CD4-positive, alpha-beta T cell treated with Interleukin-1 beta for 1 hour (primary cell): ENCODE measurements around the gene VLDLR.
"Not testable (repeated sequence)": the region's sequence is repeated elsewhere in the genome, so short reads cannot be mapped to it uniquely, and the experiment has no call there.

Source experiments
- DNase-seq, 2 donors: peaks; one replicate each; pipeline ENCODE4 v3.0.0-alpha.2; 2020 to 2022

Gene VLDLR

DNA sequence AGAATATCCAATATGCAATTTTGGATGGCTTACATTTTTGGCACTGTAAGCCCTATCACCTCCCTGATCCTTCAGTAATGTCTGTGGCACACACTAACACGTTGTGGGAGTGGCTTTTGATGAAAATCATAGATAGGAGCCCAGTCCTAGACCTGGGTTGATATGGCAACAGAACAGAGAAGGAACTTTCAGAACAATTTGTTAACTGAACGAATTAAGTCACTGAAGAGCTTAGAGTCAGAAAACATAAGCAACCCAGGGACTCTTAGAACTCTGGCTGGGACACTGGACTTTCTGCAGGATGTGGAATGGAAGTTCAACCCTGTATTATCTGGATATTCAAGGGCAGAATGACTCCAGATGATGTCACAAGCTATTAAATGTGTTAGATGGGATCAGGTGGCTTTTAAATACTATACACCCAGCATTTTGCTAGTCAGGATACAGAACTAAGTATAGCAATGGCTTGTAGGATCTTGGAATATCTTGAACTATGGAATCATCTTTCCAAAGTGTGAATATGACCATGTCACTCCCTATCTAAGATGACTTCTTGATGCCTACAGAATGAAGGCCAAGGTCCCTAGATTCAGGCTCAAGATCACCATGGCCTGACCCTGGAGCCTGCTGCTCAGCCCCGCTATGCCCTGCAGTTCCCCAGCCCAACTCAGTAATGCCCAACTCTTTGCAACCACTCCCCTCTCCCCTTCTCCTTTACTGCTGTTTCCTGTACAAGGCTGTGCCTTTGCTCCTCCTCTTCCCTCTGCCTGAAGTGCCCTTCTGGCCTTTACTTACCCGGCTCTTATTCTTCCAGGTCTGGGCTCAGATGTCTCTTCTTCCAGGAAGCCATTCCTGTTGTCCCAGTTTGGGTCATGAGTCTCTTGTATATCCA is 42.8 kb downstream of the VLDLR start:
- DNase-seq: no peak

DNA sequence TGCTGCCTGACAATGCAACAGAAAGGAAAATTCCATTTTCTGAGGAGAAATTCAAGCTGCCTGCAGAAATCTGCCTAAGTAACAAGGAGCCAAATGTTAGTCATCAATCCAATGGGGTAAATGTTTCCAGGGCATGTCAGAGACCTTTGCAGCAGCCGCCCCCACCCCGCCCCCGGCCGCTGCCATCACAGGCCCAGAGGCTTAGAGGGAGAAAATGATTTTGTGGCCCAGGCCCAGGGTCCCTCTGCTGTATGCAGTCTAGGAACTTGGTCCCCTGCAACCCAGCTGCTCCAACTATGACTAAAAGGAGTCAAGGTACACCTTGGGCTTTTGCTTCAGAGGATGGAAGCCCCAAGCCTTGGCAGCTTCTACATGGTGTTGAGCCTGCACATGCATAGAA is 45.0 kb downstream of the VLDLR start:
- DNase-seq: no peak

DNA sequence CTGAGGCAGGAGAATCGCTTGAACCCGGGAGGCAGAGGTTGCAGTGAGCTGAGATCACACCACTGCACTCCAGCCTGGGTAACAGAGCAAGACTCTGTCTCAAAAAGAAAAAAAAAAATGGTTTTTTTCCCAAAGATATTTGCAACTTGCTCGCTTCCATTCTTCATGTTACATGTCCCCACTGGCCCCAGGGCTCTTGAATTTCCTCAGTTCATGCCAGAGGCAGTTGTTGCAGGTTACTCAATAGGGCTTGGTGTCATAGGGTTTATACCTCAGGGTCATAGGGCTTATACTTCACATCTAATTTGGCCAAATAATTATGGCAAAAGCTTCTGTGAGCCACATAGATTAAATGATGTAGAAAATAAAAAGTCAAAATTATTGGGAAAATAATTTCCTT is 51.6 kb downstream of the VLDLR start:
- no peak for DNase-seq

DNA sequence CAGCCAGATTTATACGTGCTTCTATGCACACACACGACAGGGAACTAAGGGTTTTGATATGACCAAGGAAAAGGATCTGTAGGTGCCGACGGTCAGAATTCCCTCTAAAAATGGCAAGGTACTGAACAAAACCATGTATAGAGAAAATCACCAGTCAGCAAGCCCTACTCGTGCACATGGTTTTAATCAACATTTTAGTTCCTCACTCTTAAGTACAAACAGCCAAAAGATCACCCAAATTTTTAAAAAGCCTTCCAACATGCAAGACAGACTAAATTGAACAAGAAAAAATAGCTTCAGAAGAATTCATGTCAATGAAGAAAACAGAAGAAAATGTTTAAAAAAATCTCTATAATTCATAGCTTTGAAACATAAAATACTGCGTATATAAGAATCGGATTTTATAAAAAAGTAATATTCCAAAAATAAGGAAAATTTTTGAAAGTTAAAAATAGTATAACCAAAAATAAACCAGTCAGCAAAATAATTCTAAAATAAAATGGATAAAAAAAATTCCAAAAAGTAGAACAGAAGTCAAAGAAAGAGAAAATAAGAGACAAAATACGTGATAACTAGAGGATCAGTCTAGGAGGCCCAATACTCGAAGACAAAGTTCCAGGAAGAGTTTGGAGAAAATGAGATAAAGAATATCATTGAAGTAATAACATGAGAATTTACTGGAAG is 52.7 kb downstream of the VLDLR start:
- DNase-seq: no peak

DNA sequence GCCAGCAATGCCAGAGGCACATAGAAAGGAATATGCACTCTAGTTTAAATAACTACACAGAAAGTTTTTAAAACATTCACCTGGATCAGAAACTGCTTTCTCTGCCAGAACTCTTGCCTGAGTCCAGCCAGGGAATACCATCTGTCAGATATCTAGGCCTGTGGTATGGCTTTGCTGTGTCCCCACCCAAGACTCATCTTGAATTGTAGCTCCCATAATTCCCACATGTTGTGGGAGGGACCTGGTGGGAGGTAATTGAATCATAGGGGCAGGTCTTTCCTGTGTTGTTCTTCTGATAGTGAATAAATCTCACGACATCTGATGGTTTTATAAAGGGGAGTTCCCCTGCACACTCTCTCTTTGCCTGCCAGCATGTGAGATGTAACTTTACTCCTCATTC is 54.2 kb downstream of the VLDLR start:
- DNase-seq: no peak

DNA sequence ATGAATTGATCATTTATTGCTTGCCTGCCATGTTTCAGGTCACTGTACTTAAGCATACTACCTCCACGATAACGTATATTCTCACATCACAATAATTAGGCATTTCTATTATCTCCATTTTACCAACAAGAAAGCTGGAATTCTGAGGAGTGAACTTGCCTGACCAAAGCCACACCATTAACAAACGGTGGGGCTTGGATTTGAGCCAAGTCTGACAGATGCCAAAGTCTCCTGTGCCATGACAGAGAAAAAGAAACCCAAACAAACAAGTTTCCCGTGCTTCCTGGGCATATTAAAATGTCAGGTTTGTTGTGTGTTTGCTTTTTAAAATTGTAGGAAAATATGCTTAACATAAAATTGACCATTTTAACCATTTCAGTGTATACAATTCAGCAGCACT is 54.9 kb downstream of the VLDLR start:
- DNase-seq: no peak

DNA sequence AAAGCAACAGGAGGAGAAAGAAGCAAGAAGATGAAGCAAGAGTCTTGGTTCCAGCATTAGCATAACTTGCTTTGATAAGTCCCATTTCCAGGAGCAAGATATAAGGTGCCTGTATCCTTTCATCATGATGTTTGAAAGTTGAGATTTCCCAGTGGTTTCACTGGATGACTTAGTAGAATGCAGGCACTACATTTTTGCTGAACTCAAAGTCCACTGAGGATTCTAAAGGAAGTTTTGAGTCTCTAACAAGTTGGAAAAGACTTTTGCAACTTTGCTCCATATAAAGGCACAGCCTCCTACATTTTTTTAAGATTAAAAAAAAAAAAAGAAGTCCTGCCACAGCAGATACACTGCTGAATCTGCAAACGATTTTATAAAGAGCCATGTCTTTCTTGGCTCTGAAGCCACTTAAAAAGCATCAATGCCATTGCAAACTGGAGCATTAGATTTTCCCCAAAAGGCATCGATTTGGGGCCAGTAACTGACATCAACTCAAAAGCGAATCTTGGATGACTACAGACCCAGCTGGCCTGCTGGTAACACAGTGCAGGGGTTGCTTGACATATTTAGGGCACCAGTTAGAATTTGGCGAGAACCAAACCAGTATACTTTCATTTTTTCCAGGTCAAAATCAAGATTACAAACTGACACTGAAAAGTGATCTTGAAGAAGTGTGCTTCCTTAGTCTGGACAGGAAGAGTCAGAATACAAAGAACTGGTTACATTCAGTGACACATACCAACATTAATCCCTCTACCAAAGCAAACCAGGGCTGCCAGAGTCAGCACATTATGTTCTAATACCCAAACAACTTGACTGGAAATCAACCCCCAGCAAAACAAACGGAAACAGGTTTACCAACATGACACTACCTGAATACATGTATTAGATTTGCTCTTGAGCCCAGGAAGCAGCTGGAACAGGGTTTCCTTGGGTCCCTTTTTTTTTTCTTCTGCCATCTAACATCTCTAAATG is 56.6 kb downstream of the VLDLR start:
- no peak for DNase-seq

DNA sequence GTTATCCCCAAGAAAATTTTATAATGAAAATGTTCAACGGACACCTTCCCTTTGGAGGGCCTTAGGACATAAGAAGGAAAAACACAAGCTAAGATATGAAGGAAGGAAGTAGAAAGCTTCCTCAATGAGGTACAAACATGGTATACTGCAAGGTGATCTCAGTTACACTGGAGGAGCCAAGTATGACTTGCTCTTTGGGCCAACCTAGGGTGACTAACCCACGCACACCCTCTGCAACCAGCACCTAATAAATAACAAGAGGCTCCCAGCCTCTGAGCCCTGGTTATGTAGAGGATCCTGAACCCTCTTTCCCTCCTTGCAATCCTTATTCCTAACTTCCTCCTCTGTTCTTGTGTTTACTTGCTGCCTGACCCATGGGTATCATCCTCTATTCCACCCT is 57.4 kb downstream of the VLDLR start:
- no peak for DNase-seq

DNA sequence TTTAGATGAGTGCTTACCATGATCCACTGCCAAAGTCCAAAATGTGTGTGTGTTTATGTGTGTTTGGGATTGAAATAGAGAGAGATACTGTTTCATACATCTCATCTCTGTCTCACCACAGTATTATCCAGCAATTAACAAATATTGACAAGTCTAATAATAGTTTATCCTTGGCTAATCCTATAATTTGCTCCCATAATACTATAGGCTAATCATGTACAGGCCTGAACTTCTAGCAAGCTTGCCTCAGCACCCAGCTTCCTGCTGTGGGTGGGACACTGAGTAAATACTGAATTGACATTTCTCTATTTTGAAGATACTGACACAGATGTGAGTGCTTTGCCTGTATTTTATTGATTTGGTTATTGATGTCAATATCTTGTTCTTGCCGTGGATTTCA is 60.4 kb downstream of the VLDLR start:
- DNase-seq: no peak

DNA sequence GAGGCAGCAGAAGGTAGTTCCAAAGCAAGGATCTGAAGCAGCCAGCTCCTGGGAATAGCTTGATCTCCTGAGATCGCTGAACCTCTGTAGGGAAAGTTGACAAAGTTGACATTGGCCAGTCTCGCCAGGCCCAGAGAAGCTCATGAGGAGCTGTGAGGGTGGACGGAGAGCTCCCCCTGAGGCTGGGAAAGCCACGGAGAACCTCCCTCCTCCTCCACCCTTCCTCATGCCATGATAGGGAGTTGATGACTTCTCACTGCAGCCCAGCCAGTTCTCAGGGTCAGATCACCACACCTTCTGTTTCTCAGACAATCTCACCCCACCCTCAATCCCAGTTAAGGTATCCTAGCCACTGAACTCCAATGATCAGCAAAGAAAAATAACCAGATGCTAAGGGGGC is 65.3 kb downstream of the VLDLR start:
- no peak for DNase-seq

DNA sequence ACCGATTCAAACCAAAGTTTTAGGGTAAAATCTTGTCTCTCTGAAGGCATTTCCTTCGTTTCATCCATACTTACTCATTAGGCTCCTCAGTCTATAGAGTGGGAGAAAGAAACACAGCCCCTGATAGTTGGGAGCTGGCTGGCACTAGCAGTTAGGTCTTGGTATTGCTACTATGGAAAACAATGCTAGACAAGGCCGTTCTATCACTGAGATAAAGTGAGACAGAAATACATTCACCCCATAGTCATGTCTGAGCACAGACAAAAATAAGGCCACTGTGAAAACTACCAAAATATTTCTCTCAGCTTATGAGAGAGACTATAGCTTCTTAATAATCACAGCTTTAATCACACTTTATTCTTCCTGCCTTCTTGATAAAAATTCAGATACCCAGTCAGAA is 67.0 kb downstream of the VLDLR start:
- DNase-seq: no peak

DNA sequence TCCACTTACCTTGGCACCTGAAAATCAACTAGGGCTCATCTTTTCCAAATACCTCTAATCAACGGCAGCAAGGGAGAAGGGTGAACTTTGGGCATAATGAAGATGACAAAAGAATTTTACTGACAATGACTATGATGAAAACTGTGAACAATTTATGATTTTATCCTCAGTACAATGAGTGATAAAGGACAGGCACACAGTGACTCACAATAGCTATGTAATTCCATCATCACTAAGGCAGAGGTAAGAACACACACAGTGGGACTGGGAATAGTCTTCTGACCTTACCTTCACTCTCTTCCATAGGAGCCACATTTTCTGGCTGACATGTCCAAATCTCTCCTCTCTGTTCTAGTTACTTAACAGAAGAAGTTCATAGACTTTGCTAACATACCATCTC is 69.6 kb downstream of the VLDLR start:
- no peak for DNase-seq

DNA sequence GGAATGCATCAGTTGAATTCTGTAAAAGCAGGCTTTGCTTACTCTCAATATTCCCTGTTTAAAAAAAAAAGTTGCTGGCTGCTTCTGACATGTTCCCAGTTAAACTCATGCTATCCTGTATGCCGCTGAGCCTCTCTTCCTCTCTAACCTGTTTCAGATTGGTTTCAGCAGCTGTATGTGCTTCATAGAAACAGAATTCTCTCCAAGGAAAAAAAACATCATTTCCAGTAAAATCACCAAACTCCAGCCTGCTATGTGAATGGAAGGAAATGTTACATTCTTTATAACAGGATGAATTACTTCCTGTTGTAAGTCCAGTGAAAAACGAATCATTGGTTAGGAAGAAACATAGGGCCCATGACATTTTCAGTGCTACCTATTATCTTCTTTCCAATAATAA is 70.0 kb downstream of the VLDLR start:
- no peak for DNase-seq

DNA sequence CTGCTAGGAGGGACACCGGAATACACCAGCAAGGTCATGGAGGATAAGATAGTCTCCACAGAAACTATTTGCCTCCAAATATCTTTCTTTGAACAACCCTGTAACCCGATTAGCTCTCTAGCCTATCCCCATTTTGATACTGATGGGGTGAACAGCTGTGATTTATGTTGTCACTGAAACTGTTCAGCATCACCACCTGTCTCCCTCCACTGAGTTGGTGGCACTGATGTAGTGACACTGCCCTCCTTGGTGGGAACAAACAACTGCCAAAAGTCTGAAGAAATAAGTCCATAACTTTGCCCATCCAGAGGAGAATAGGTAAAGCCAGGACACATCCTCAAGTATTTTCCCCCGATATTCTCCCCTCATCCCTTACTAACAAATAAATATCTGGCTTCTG is 71.5 kb downstream of the VLDLR start:
- no peak for DNase-seq

DNA sequence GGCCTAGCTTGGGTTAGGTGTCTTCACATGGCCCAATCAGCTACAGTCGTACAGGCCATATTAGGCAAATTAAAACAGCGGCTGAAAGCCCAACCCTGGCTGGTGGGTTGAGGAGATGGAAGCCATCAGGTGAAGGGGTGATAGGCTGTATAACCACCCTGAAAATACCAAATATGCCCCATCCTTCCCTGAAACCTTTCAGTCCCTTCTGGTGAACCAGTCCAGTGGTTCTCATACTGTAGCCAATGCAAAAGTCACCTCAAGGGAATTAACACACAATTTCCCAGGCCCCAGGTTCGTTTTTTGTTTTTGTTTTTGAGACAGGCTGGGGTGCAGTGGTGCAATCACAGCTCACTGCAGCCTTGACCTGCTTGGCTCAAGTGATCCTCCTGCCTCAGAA is 75.9 kb downstream of the VLDLR start:
- no peak for DNase-seq

DNA sequence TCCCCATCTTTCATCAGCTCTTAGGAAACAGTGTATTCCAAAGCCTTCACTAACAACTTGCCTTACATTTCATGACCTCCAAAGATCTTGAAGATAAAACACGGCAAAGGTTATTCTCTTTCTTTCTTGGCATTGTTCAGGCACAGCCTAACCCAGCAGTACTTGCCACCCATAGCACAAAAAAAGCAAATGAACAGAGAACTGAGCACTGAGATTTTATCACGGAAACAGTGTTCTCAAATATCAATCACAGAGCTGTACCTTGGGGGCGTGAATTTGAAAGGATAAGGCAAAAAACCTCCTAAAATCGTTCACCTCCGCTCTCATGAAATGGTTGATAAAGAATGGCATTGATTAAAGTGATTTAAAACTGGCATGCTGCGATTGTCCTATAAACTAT is 78.8 kb downstream of the VLDLR start:
- DNase-seq: no peak

DNA sequence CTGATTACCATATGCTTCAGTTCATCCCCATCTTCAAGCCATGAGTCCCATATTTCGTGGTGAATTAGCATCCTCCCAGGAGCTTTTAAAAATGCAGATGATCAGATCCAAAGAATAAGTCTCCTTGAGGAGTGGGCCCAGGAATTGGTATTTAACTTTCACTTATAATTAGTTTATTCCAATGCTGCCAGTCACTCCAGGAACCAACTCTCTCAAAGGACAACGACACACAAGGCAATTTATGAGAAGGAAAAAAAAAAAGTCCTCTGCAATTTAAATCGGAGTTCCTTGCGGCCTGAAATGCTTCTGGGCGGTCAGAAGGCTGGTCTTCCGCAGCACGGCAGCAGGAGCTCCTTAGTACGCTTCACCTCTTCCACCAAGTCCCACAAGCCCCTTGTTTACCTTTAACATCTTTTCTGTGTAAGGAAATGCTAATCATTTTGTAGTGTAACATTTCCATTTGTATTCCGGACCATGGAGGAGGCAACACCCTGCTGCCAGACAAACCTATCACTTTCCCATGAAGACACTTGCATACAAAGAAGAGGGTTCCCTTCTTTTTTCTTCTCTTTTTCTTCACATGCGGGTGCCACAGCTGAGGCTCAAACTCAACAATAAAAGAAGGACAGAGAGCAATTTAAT is 79.4 kb downstream of the VLDLR start:
- DNase-seq: no peak

DNA sequence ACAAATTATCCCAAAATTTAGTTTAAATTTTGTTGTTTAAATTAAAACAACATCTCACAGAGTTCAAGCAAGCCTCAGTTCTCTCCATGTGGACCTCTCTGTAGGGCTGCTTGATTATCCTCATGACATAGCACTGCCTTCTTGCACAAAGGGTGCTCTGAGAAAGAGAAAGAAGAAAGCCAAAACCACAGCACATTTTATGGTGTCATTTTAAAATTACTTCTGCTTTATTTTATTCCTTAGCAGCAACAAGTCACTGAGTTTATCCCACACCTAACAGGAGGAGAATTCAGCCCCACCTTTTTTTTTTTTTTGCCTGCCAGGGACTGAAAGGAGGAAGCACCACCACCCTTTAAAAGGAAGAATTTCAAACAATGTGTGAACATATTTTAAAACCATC is 82.9 kb downstream of the VLDLR start:
- no peak for DNase-seq

DNA sequence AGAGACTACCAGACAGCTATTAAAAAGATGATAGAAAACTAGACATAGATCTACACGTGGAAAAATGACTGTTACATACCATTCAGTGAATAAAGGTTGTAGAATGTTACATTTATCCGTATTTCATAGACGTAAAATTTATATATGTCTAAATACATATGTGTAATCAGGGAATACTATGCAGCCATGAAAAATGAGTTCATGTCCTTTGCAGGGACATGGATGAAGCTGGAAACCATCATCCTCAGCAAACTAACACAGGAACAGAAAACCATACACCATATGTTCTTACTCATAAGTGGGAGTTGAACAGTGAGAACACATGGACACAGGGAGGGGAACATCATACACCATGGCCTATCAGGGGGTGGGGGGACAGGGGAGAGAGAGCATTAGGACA is 85.7 kb downstream of the VLDLR start:
- DNase-seq: not testable (repeated sequence)
